CD4-positive, alpha-beta T cell treated with Interleukin-6 for 4 hours (primary cell): ENCODE measurements around the gene DNAJB7.
"Not testable (repeated sequence)": the region's sequence is repeated elsewhere in the genome, so short reads cannot be mapped to it uniquely, and the experiment has no call there.

Experiments
- DNase-seq: peaks from one replicate; pipeline ENCODE4 v3.0.0-alpha.2; 2020; ENCODE audit warnings: mixed read lengths

DNAJB7 gene

DNA sequence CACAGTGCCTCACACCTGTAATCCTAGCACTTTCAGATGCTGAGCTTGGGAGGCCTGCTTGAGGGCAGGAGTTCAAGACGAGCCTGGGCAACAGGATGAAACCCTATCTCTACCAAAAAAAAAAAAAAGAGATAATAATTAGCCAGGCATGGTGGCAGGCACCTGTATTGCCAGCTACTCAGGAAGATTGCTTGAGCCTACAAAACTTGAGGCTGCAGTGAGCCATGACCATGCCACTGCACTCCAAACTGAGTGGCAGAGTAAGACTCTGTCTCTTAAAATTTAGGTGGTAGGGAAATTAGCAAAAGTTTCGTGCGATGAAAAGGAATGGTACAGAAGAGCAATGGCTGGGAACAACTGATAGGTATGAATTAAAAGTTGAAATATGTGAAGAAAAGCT lies 23.4 kb downstream of the DNAJB7 start:
- DNase-seq, result no peak

DNA sequence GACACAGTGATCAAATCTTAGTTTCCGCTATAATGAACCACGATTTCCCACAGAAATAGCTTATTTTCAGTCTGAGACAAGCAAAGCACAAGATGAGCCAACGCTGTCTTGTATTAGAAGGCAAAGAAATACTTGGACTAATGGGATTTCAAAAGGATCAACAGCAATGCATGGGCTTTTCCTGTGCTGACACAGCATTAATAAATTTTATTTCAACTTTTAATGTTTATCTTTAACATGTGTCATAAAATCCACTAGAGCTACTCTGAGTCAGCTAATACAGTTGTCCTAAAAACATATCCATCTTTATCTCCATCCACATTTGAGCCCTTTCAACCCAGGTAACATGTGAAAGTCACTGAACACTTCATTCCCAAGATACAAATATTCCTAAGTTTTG lies 27.3 kb downstream of the DNAJB7 start:
- no peak for DNase-seq

- no peak for DNase-seq
Measured at GRCh38 chr22:40829131-40829530, 32.8 kb downstream of the DNAJB7 start.

- DNase-seq, result no peak
Measured at GRCh38 chr22:40826984-40827741, 34.8 kb downstream of the DNAJB7 start.

- DNase-seq, result not testable (repeated sequence)
Measured at GRCh38 chr22:40826292-40826691, 35.6 kb downstream of the DNAJB7 start.

GRCh38 chr22:40823426-40823825 lies 38.5 kb downstream of the DNAJB7 start:
- no peak for DNase-seq

- DNase-seq, result no peak
Measured at GRCh38 chr22:40819599-40820140, 42.2 kb downstream of the DNAJB7 start.

GRCh38 chr22:40818747-40819598 lies 42.9 kb downstream of the DNAJB7 start, which contains the start of gene SLC25A17:
TSS of gene SLC25A17 (minus strand) at chr22:40819346. CDS start at chr22:40819248, 98 bp downstream.
- peak; percentile 93 for DNase-seq

GRCh38 chr22:40818192-40818746 lies 43.6 kb downstream of the DNAJB7 start:
- peak; percentile 36 for DNase-seq

- DNase-seq, result no peak
Measured at GRCh38 chr22:40817737-40818136, 44.2 kb downstream of the DNAJB7 start.

- no peak for DNase-seq
Measured at GRCh38 chr22:40813912-40814315, 48.0 kb downstream of the DNAJB7 start.
